Measurements from ENCODE around the gene HELZ. TPM values are rescaled to one million over a fixed set of nuclear protein-coding genes. Genes with fewer than 3 reads are reported as not detected.

The HELZ gene
- total RNA-seq, 1 donor from 2014 or later, result 86.6 TPM

DNA sequence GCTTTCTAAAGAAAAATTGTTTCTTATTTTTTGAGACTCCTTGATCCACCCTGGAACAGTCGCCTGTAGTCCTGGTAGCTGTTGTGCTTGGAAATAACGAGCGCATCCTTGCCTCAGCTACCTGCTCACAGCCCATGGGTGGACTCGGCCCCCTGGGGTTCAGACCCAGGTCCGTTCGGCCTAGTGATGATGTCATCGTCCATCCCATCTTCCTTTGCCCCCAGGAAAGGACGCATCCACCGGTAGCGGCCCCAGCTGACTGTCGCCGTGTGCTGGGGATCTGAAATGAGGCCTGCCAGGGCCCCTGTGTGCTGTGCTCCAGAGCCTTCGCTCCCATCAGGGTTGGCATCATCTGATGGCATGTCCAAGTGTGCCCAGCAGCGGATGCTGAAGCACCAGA lies 212.6 kb downstream of the HELZ start:
- Mint-ChIP-seq H3K4me3 (no peak overlapping the region), H3K27ac (no peak overlapping the region), H3K9me3 (peaks cover 4% of the 10 kb centered on the region)

DNA sequence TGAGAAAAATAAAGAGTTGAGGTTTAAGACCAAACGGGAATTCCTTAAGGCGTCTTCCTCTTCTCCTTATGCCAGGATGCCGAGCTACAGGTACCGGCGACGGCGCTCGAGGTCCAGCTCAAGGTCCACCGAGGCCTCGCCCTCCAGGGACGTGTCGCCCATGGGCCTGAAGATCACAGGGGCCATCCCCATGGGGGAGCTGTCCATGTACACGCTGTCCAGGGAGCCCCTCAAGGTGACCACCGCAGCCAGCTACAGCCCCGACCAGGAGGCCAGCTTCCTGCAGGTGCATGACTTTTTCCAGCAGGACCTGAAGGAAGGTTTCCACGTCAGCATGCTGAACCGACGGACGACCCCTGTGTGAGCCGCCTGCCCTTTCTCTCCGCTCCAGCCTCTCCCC lies 214.4 kb downstream of the HELZ start:
- no peaks in the 10 kb centered on the region for H3K36me3 Mint-ChIP-seq
- TF ChIP-seq, protein P1, sequence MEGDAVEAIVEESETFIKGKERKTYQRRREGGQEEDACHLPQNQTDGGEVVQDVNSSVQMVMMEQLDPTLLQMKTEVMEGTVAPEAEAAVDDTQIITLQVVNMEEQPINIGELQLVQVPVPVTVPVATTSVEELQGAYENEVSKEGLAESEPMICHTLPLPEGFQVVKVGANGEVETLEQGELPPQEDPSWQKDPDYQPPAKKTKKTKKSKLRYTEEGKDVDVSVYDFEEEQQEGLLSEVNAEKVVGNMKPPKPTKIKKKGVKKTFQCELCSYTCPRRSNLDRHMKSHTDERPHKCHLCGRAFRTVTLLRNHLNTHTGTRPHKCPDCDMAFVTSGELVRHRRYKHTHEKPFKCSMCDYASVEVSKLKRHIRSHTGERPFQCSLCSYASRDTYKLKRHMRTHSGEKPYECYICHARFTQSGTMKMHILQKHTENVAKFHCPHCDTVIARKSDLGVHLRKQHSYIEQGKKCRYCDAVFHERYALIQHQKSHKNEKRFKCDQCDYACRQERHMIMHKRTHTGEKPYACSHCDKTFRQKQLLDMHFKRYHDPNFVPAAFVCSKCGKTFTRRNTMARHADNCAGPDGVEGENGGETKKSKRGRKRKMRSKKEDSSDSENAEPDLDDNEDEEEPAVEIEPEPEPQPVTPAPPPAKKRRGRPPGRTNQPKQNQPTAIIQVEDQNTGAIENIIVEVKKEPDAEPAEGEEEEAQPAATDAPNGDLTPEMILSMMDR (IDR thresholded peaks at IDR 0.05; ENCODE audit: unreplicated experiment), result no peak
- peaks cover 4% of the 10 kb centered on the region for H3K9me3 Mint-ChIP-seq
- H3K27ac Mint-ChIP-seq, result no peak overlapping the region
- H3K4me3 Mint-ChIP-seq, result no peak overlapping the region
- H3K4me1 Mint-ChIP-seq, result peaks cover 2% of the 10 kb centered on the region
- no peaks in the 10 kb centered on the region for H3K27me3 Mint-ChIP-seq (ENCODE audit: low read depth)
- no peak for DNase-seq (ENCODE audit: low spot score in 2 of 2, unreplicated experiment in 2 of 2)

More for the DNA sequence above, 212.6 kb downstream of the HELZ start:
- Mint-ChIP-seq H3K36me3 (no peaks in the 10 kb centered on the region), H3K27me3 (ENCODE audit: low read depth) (no peaks in the 10 kb centered on the region), H3K4me1 (peaks cover 2% of the 10 kb centered on the region)
- TF ChIP-seq, protein P1 (IDR thresholded peaks at IDR 0.05; ENCODE audit: unreplicated experiment), result no peak
- DNase-seq (ENCODE audit: low spot score in 2 of 2, unreplicated experiment in 2 of 2), result no peak

DNA sequence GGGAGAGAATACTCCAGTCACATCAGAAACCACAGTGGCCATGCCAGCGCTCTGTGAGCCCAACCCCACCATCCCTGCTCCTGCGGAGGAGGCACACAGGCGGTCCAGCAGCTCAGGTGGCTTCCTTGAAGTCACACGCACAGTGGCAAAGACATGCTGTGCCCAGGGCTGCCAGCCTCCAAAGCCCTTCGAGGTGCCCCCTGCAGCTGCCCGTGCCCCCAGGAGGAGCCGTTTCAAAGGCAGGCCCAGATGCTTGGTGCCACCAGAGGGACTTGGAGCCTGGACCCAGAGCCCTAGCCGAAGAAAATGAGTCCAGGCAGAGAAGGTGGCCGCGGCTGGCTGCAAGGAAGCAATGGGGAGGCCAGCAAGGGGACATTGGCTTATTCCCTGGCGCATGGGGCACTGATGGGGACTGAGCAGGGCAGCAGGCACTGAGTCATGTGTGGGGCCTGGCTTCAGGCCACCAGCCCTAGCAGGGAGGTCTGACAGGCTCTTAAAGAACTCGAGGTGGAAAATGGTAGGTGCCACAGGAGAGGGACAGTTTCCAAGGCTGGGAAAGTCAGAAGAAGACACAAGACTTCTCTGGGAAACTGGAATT lies 217.9 kb downstream of the HELZ start:
- TF ChIP-seq, protein P1 (IDR thresholded peaks at IDR 0.05; ENCODE audit: unreplicated experiment), result no peak
- peaks cover 2% of the 10 kb centered on the region for H3K4me1 Mint-ChIP-seq
- no peak overlapping the region for H3K27ac Mint-ChIP-seq
- H3K27me3 Mint-ChIP-seq (ENCODE audit: low read depth), result no peaks in the 10 kb centered on the region
- H3K4me3 Mint-ChIP-seq, result no peak overlapping the region
- H3K36me3 Mint-ChIP-seq, result no peaks in the 10 kb centered on the region
- H3K9me3 Mint-ChIP-seq, result no peaks in the 10 kb centered on the region
- no peak for DNase-seq (ENCODE audit: low spot score in 2 of 2, unreplicated experiment in 2 of 2)

DNA sequence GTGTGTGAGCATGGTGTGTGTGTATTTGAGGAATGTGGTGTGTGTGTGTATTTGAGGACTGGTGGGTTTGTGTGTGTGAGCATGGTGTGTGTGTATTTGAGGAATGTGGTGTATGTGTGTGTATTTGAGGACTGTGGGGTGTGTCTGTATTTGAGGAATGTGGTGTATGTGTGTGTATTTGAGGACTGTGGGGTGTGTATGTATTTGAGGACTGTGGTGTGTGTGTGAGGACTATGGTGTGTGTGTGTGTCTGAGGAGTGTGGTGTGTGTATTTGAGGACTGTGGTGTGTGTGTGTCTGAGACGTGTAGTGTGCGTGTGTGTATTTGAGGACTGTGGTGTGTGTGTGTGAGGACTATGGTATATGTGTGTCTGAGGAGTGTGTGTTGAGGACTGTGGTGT lies 218.7 kb downstream of the HELZ start:
- Mint-ChIP-seq H3K4me1 (no peaks in the 10 kb centered on the region), H3K36me3 (no peaks in the 10 kb centered on the region), H3K27ac (no peak overlapping the region), H3K4me3 (no peak overlapping the region), H3K9me3 (no peaks in the 10 kb centered on the region), H3K27me3 (ENCODE audit: low read depth) (no peaks in the 10 kb centered on the region)
- TF ChIP-seq, protein P1 (IDR thresholded peaks at IDR 0.05; ENCODE audit: unreplicated experiment), result no peak
- DNase-seq (ENCODE audit: low spot score in 2 of 2, unreplicated experiment in 2 of 2), result no peak

DNA sequence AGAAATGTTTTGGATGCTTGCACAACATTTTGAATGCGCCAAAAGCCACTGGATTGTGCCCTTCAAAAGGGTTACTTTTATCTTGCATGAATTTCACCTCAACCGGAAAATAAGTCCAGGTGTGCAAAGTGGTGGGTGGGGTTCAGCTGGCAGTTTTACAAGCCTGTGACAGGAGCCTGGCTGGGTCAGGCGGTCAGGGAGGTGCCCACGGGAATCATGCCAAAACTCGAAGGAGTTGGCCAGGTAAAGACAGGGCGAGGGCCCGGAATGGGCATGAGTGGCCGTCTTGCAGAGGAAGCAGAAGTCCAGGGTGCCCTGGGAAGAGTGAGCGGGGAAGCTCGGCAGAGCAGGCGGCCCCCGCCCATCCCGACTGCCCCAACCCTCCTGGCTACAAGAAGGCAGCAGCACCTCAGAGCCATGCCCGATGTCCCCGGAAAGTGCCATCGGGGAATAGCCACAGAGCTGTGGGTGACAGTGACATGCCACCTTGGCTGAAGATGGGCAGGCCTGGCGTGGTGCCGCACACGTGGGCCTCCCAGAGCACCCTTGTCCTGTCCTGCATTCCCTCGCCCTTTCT lies 219.7 kb downstream of the HELZ start:
- H3K36me3 Mint-ChIP-seq, result no peaks in the 10 kb centered on the region
- no peak overlapping the region for H3K27ac Mint-ChIP-seq
- H3K9me3 Mint-ChIP-seq, result no peaks in the 10 kb centered on the region
- no peaks in the 10 kb centered on the region for H3K4me1 Mint-ChIP-seq
- TF ChIP-seq, protein P1 (IDR thresholded peaks at IDR 0.05; ENCODE audit: unreplicated experiment), result no peak
- H3K4me3 Mint-ChIP-seq, result no peak overlapping the region
- DNase-seq (ENCODE audit: low spot score in 2 of 2, unreplicated experiment in 2 of 2), result no peak
- H3K27me3 Mint-ChIP-seq (ENCODE audit: low read depth), result no peaks in the 10 kb centered on the region
